ENCODE results near the gene MUC20. TPM values are rescaled to one million over a fixed set of nuclear protein-coding genes. Genes with fewer than 3 reads are reported as not detected.
"Not testable (repeated sequence)": the region's sequence is repeated elsewhere in the genome, so short reads cannot be mapped to it uniquely, and the experiment has no call there.

The MUC20 gene
- total RNA-seq, 2 experiments from 2014 or later, result 0.63 to 1.0 TPM

DNA sequence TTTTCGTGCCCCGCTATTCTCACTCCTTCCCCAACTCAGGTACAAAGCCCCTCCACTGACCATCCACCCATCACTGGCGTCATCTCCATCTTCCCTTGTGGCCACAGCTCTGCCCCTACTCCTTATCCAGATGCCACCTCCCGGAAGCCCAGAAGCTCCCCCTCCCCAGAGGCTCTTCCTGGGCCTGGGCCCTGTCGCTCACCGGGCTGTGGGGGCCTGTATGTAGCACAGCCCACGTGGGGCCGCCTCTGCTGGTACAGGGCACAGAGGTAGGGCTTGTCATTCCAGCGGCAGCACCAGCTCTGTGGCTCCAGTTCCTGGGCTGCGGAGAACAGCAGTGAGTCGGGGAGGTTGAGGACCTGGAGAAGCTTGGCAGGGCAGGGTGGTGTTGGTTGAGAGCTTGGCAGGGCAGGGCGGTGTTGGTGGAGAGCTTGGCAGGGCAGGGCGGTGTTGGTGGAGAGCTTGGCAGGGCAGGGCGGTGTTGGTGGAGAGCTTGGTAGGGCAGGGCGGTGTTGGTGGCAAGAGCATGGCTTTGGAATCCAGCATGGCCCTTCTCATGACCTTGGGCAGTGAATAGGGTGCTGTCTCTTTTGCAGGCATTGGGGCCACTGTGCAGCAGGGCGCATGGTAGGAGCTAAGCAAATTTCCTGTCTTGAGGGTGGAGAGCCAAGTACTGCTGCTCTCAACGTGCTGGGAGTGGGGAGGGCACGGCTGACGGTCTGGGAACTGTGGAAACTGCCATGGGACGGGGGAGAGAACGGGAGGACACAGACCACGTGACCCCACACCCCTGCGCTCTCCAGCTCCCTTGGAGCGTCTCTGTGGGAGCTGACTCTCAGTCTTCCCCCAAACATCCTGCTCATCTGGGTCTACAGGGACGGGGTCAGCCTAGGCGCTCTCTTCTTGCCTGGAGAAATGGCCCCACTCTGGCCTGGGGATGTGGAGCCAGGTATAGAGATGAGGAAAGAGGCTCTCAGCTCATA is 43.4 kb downstream of the MUC20 start:
- CTCF ChIA-PET, result no interaction called here
- POLR2A ChIA-PET, result no interaction called here

GRCh38 chr3:195764961-195765706 is 44.4 kb downstream of the MUC20 start:
- CTCF ChIA-PET, result no interaction called here
- POLR2A ChIA-PET, result no interaction called here

DNA sequence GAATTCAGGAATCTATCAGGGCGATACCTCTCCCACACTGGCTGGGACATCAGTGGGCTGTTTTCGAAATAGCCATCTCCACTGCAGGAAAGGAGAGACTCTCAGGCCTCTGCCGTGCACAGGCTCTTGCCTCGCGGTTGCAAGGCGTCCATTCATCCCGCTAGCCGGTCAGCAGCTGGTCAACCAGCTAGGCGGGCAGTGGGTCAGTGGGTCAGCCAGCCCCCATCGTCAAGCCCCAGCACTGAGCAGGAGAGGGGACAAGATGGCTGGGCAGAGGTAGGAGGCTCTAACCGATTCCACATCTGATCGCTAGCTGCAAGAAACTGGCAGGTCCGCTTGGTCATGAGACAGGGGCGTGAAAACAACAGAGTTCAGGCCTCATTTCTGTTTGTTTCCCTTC is 45.9 kb downstream of the MUC20 start:
- POLR2A ChIA-PET, result no interaction called here
- CTCF ChIA-PET, result interaction anchor here (0.8 kb wide), 1 partner anchor 28 kb away, joined by 3 read pairs; no protein-coding TSS in a partner anchor

- POLR2A ChIA-PET, result no interaction called here
Measured at GRCh38 chr3:195767792-195768191, 47.0 kb downstream of the MUC20 start.

DNA sequence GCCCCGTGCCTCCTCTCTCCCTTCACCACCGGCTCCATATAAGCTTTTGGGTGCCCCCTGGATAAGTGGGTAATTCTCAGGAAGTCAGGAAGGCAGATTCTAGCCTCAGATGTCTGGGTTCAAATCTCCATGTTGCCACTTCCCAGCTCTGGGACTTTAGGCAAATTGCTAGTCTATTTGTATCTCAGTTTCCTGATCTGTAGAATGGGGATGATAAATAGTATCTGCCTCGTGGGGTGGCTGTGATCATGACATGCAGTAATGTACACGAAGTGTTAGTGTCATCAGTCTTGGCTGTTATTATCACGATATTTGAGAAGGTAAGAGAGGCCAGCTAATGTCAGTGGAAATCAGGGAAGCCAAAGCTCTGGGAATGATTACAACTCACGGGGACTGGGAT is 47.6 kb downstream of the MUC20 start:
- ChIA-PET CTCF (no interaction called here), POLR2A (no interaction called here)

More at GRCh38 chr3:195767792-195768191, 47.0 kb downstream of the MUC20 start:
- CTCF ChIA-PET, result no interaction called here

DNA sequence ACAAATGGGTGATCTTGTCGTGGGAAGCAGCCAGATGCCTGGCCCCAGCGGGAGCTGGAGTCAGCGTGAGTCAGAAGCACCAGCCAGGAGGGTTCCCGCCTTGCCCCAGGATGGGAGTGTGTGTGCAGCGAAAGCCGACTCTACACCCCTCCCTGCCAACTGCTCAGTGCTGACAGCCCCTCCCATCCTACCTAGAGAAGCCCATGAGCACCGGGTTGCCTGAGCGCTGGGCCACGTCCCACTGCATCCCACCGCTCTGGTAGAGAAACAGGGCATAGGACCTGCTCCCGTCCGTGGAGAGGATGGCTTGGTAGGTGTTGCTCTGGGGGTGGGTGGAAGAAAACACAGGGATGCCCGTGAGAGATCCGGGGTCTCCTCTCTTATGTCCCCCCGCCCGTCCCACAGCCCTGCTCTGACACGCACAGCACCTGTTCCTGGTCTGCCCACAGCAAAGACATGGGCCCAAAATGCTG is 48.1 kb downstream of the MUC20 start:
- CTCF ChIA-PET, result no interaction called here

DNA sequence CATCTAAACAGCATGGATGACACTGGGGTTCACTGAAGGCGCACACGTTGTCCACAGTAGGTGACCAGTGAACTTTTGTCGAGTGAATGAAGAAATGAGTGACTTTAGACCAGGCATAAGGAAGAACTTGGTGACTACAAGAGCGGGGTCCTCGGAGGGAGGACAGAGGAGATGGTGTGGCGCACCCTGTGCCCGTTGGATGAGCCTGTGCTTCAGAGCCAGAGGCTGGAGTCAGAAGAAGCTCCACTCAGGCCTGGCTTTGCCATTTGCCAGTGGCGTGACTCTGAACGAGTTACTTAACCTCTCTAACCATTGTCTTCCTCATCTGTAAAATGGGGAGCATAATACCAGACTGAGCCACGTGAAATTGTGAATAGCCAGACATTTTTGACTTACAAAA is 48.8 kb downstream of the MUC20 start:
- ChIA-PET CTCF (no interaction called here), POLR2A (no interaction called here)

More for the DNA sequence above, 48.1 kb downstream of the MUC20 start:
- POLR2A ChIA-PET, result no interaction called here

- ChIA-PET POLR2A (no interaction called here), CTCF (no interaction called here)
Measured at GRCh38 chr3:195770081-195770840, 49.5 kb downstream of the MUC20 start.

GRCh38 chr3:195770841-195771645 is 50.3 kb downstream of the MUC20 start:
- POLR2A ChIA-PET, CTCF ChIA-PET: not testable (repeated sequence)

DNA sequence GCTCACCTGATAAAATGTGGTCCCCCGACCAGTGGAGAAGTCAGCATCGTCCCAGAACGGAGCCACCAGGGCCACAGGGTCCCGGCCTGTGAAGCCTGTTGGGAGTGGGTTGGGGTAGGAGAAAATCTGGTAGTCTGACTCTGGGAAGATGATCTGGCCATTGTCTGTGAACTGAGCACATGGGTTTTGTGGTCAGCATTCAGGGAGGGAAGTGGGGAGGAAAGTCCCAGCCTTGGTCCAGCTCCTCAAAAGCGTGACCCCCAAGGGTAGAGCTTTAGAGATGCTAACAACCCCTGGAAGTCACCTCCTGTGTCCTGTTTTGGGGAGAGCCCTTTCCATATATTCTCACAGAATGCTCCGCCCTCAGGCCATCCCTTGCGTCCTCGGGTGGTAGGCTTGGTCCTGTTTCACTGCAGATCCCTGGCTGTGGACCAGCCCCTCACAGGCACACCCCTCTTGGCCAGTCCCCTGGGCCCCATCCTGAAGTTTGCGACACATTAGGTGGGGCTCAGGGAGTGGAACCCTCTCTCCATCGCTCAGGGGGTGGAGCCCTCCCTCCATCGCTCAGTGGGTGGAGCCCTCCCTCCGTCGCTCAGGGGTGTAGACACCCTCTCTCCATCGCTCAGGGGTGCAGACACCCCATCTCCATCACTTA is 51.0 kb downstream of the MUC20 start:
- POLR2A ChIA-PET, result no interaction called here
- CTCF ChIA-PET, result no interaction called here

GRCh38 chr3:195773956-195774537 is 53.3 kb downstream of the MUC20 start:
- CTCF ChIA-PET, result interaction anchor here (0.7 kb wide), 1 partner anchor 322 kb away, joined by 3 read pairs; no protein-coding TSS in a partner anchor
- POLR2A ChIA-PET, result no interaction called here

DNA sequence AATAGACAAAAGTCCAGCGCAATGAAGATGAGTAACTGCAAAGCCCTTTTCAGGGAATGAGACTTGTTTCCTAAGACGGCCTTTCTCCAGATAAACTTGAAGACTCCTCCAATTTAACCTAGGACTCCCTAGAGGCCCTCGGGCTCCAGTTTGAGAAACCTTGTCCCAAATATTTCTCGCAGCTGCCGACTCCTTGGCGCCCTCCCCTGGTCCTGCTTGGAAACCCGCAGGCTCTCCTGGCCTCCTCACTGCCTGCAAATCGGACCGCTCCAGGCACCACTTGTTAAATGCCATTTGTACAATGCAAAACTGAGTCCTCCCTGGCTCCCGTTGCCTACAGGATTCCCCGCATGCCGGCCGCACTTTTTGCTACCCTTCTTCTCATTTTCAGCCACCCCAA is 54.1 kb downstream of the MUC20 start:
- POLR2A ChIA-PET, result no interaction called here

GRCh38 chr3:195777975-195778374 is 57.2 kb downstream of the MUC20 start:
- POLR2A ChIA-PET, result no interaction called here
- CTCF ChIA-PET, result no interaction called here

More for the DNA sequence above, 54.1 kb downstream of the MUC20 start:
- CTCF ChIA-PET, result interaction anchor here (0.7 kb wide), 1 partner anchor 322 kb away, joined by 3 read pairs; no protein-coding TSS in a partner anchor

- CTCF ChIA-PET, POLR2A ChIA-PET: not testable (repeated sequence)
Measured at GRCh38 chr3:195781236-195781635, 60.5 kb downstream of the MUC20 start.
